PC-3 (cell line): Measurements from ENCODE around the gene MEGF6. TPM values are rescaled to one million over a fixed set of nuclear protein-coding genes. Genes with fewer than 3 reads are reported as not detected.

ENCODE experiments used
- ATAC-seq: fragments of 200-7000 bp; cut with Tn5 transposase; 2 replicates; pipeline ENCODE4 v1.9.1; 2020; ENCODE audit warnings: mild to moderate bottlenecking, moderate library complexity
- BruUV-seq: library from RNA; stranded (reverse); fragments of 400-500 nt; replicated peaks from 2 replicates; lab custom pipeline; 2021; lab: Mats Ljungman, UMichigan
- CTCF ChIA-PET: fragments of 300-600 bp; sonication (Branson Sonifier 250); formaldehyde crosslinking; loops from one replicate; lab custom pipeline; 2022; ENCODE audit warnings: antibody characterized with exemption; lab: Charles Lee
- POLR2A ChIA-PET: fragments of 300-600 bp; sonication (Branson Sonifier 250); formaldehyde crosslinking; loops from one replicate; lab custom pipeline; 2022; ENCODE audit warnings: antibody characterized with exemption; ENCODE audit not compliant: unreplicated experiment; lab: Charles Lee
- DNase-seq: peaks from one replicate; pipeline ENCODE4 v3.0.0-alpha.2; 2015
- H2AFZ ChIP-seq: fragments of 300-600 bp; sonication (generic); 2 replicates; pipeline ENCODE4 v1.6.0; 2016; ENCODE audit warnings: antibody characterized with exemption, low read length
- H3F3A ChIP-seq: fragments of 300-600 bp; sonication (generic); one replicate; pipeline ENCODE4 v1.6.0; 2017; ENCODE audit warnings: antibody characterized with exemption, low read length, control low read depth, mild to moderate bottlenecking; ENCODE audit not compliant: unreplicated experiment
- H3K27ac ChIP-seq: fragments of 300-600 bp; sonication (generic); 2 replicates; pipeline ENCODE4 v1.5.1; 2016; ENCODE audit warnings: mild to moderate bottlenecking, low read length
- H3K27me3 ChIP-seq: fragments of 300-600 bp; sonication (generic); 2 replicates; pipeline ENCODE4 v1.6.1; 2016; ENCODE audit warnings: low read length, mixed read lengths
- H3K36me3 ChIP-seq: fragments of 300-600 bp; sonication (generic); 2 replicates; pipeline ENCODE4 v1.6.1; 2016; ENCODE audit warnings: low read depth, mixed run types, low read length, mixed read lengths
- H3K4me1 ChIP-seq: fragments of 300-600 bp; sonication (generic); 2 replicates; pipeline ENCODE4 v1.5.1; 2016; ENCODE audit warnings: low read length; ENCODE audit not compliant: insufficient read depth
- H3K4me2 ChIP-seq: fragments of 300-600 bp; sonication (generic); 2 replicates; pipeline ENCODE4 v1.6.0; 2016; ENCODE audit warnings: low read length
- H3K4me3 ChIP-seq: fragments of 300-600 bp; sonication (generic); 2 replicates; pipeline ENCODE4 v1.5.1; 2016; ENCODE audit warnings: mild to moderate bottlenecking, low read length, mixed read lengths
- H3K79me2 ChIP-seq: fragments of 300-600 bp; sonication (generic); 2 replicates; pipeline ENCODE4 v1.6.1; 2017; ENCODE audit warnings: low read length, mixed read lengths
- H3K9ac ChIP-seq: fragments of 300-600 bp; sonication (generic); 2 replicates; pipeline ENCODE4 v1.6.0; 2016; ENCODE audit warnings: mild to moderate bottlenecking, low read length
- H3K9me2 ChIP-seq: fragments of 300-600 bp; sonication (generic); replicated peaks from 2 replicates; pipeline ENCODE4 v1.6.1; 2016; ENCODE audit warnings: mixed run types, low read length, mixed read lengths
- H3K9me3 ChIP-seq: fragments of 300-600 bp; sonication (generic); 2 replicates; pipeline ENCODE4 v1.6.1; 2016; ENCODE audit warnings: low read length, mixed read lengths
- H4K20me1 ChIP-seq: fragments of 300-600 bp; sonication (generic); 2 replicates; pipeline ENCODE4 v1.6.1; 2016; ENCODE audit warnings: low read length, mixed read lengths
- CTCF ChIP-seq: fragments of 300-600 bp; sonication (generic); conservative IDR thresholded peaks from 2 replicates; pipeline ENCODE4 v1.5.1; 2017; ENCODE audit warnings: antibody characterized with exemption, low read depth, mild to moderate bottlenecking, low read length
- EZH2 ChIP-seq: fragments of 300-600 bp; sonication (generic); IDR thresholded peaks from one replicate; pipeline ENCODE4 v1.6.1; 2017; ENCODE audit warnings: antibody characterized with exemption, mild to moderate bottlenecking, low read length; ENCODE audit not compliant: unreplicated experiment
- EZH2phosphoT487 ChIP-seq: fragments of 300-600 bp; sonication (generic); IDR thresholded peaks from 2 replicates; pipeline ENCODE4 v1.6.1; 2018; ENCODE audit warnings: mild to moderate bottlenecking, antibody characterized with exemption, low read length, borderline replicate concordance
- intact Hi-C: fragments of 100-400 bp; cut with micrococcal nuclease; formaldehyde crosslinking; loops from 2 replicates; pipeline ENCODE4 v1.9.0; 2023
- total RNA-seq: library from RNA; depleted of rRNA; stranded (reverse); fragments of >200 nt; gene quantifications from 2 replicates; pipeline ENCODE4 v1.2.3, GENCODE V29; 2014

The MEGF6 gene
- total RNA-seq, 1 experiment from 2014 or later, result 32.5 TPM

- BruUV-seq, result no TSS peak
- no peak overlapping the region for H3K9ac ChIP-seq
- intact Hi-C loops, result no loop called here
- H3K27me3 ChIP-seq, result no peaks in the 10 kb centered on the region
- no peaks in the 10 kb centered on the region for H3K79me2 ChIP-seq
- H3K4me2 ChIP-seq, result no peak overlapping the region
- DNase-seq, result no peak
- no peaks in the 10 kb centered on the region for H3F3A ChIP-seq
- POLR2A ChIA-PET, result no interaction called here
- TF ChIP-seq EZH2phosphoT487, result no peak
- no peak for TF ChIP-seq EZH2
- no peak for TF ChIP-seq CTCF
- no peaks in the 10 kb centered on the region for H3K9me3 ChIP-seq
- H3K36me3 ChIP-seq, result peaks cover 31% of the 10 kb centered on the region
- no peaks in the 10 kb centered on the region for H4K20me1 ChIP-seq
- no peaks in the 10 kb centered on the region for H3K9me2 ChIP-seq
- no peaks in the 10 kb centered on the region for H3K4me1 ChIP-seq
- H3K27ac ChIP-seq, result no peak overlapping the region
- CTCF ChIA-PET, result no interaction called here
- no peak for ATAC-seq
- no peak overlapping the region for H3K4me3 ChIP-seq
- H2AFZ ChIP-seq, result no peak overlapping the region
These were observed 29.9 kb upstream of the MEGF6 start for GRCh38 chr1:3641046-3641760.

GRCh38 chr1:3640121-3640837 lies 29.0 kb upstream of the MEGF6 start:
- intact Hi-C loops, result no loop called here
- DNase-seq (no peak), ATAC-seq (no peak)
- Histone ChIP-seq H3K4me2 (no peak overlapping the region), H3K4me3 (no peak overlapping the region), H3K9me2 (no peaks in the 10 kb centered on the region), H3K27ac (no peak overlapping the region), H2AFZ (no peak overlapping the region), H3F3A (no peaks in the 10 kb centered on the region), H3K9me3 (no peaks in the 10 kb centered on the region), H3K4me1 (no peaks in the 10 kb centered on the region), H3K27me3 (no peaks in the 10 kb centered on the region), H4K20me1 (no peaks in the 10 kb centered on the region), H3K9ac (no peak overlapping the region), H3K79me2 (no peaks in the 10 kb centered on the region), H3K36me3 (peaks cover 31% of the 10 kb centered on the region)
- no TSS peak for BruUV-seq
- TF ChIP-seq EZH2phosphoT487 (no peak), CTCF (no peak), EZH2 (no peak)
- POLR2A ChIA-PET, result no interaction called here
- CTCF ChIA-PET, result no interaction called here

GRCh38 chr1:3639397-3639911 lies 28.1 kb upstream of the MEGF6 start:
- no peaks in the 10 kb centered on the region for H3K9me2 ChIP-seq
- no peak overlapping the region for H3K4me3 ChIP-seq
- no peaks in the 10 kb centered on the region for H4K20me1 ChIP-seq
- H3K36me3 ChIP-seq, result peaks cover 31% of the 10 kb centered on the region
- no peaks in the 10 kb centered on the region for H3K27me3 ChIP-seq
- no peaks in the 10 kb centered on the region for H3K9me3 ChIP-seq
- TF ChIP-seq EZH2phosphoT487 (no peak), CTCF (no peak), EZH2 (no peak)
- no peak overlapping the region for H3K27ac ChIP-seq
- no peak for DNase-seq
- no peak overlapping the region for H2AFZ ChIP-seq
- ChIA-PET POLR2A (no interaction called here), CTCF (no interaction called here)
- BruUV-seq, result no TSS peak
- ATAC-seq, result no peak
- intact Hi-C loops, result no loop called here
- no peaks in the 10 kb centered on the region for H3F3A ChIP-seq
- H3K4me2 ChIP-seq, result no peak overlapping the region
- no peaks in the 10 kb centered on the region for H3K79me2 ChIP-seq
- no peaks in the 10 kb centered on the region for H3K4me1 ChIP-seq
- H3K9ac ChIP-seq, result no peak overlapping the region
